GM04504 (cell line): ENCODE measurements around the gene CCDC185.

ENCODE experiments used
- DNase-seq: peaks from one replicate; pipeline ENCODE4 v3.0.0-alpha.2; 2012; ENCODE audit warnings: low read depth

Gene CCDC185

GRCh38 chr1:223393275-223394214 lies at the start of gene CCDC185:
Gene CCDC185 (plus strand): TSS chr1:223393415. CDS start chr1:223393476, 61 bp downstream.
- no peak for DNase-seq

GRCh38 chr1:223343692-223344091 lies 49.5 kb upstream of the CCDC185 start:
- no peak for DNase-seq

GRCh38 chr1:223344491-223344890 lies 48.7 kb upstream of the CCDC185 start:
- DNase-seq, result no peak

GRCh38 chr1:223345720-223346119 lies 47.5 kb upstream of the CCDC185 start:
- DNase-seq, result no peak

GRCh38 chr1:223346311-223346710 lies 46.9 kb upstream of the CCDC185 start:
- no peak for DNase-seq

- DNase-seq, result no peak
Observed at GRCh38 chr1:223347583-223347982, 45.6 kb upstream of the CCDC185 start.

- no peak for DNase-seq
Observed at GRCh38 chr1:223348439-223348838, 44.8 kb upstream of the CCDC185 start.

- DNase-seq, result no peak
Observed at GRCh38 chr1:223349241-223349640, 44.0 kb upstream of the CCDC185 start.

- DNase-seq, result no peak
Observed at GRCh38 chr1:223350361-223350908, 42.8 kb upstream of the CCDC185 start.

- DNase-seq, result no peak
Observed at GRCh38 chr1:223352944-223353343, 40.3 kb upstream of the CCDC185 start.

GRCh38 chr1:223353939-223354338 lies 39.3 kb upstream of the CCDC185 start:
- DNase-seq, result no peak

- no peak for DNase-seq
Observed at GRCh38 chr1:223355699-223356098, 37.5 kb upstream of the CCDC185 start.

GRCh38 chr1:223358826-223359225 lies 34.4 kb upstream of the CCDC185 start:
- no peak for DNase-seq

GRCh38 chr1:223363057-223363855 lies 30.0 kb upstream of the CCDC185 start:
- DNase-seq, result no peak

- no peak for DNase-seq
Observed at GRCh38 chr1:223363856-223364684, 29.1 kb upstream of the CCDC185 start, which contains the start of gene SUSD4. Gene SUSD4 (minus strand): TSS chr1:223364176. CDS start chr1:223363425, 751 bp downstream.

- no peak for DNase-seq
Observed at GRCh38 chr1:223364685-223365382, 28.4 kb upstream of the CCDC185 start.

GRCh38 chr1:223374064-223374610 lies 19.1 kb upstream of the CCDC185 start:
- DNase-seq, result no peak

- no peak for DNase-seq
Observed at GRCh38 chr1:223378754-223379153, 14.5 kb upstream of the CCDC185 start.

GRCh38 chr1:223386013-223386412 lies 7.2 kb upstream of the CCDC185 start:
- no peak for DNase-seq

- DNase-seq, result no peak
Observed at GRCh38 chr1:223390618-223391017, 2.6 kb upstream of the CCDC185 start.

- no peak for DNase-seq
Observed at GRCh38 chr1:223394242-223394641, 1.0 kb downstream of the CCDC185 start.
